Renal cortical epithelial cell (primary cell): Measurements from ENCODE around the gene MAGEA1. TPM values are rescaled to one million over a fixed set of nuclear protein-coding genes. Genes with fewer than 3 reads are reported as not detected.

Experiments used
- total RNA-seq: library from RNA; depleted of rRNA; stranded (reverse); fragments of >200 nt; gene quantifications from 2 replicates; pipeline ENCODE4 v1.2.3, GENCODE V29; 2014

MAGEA1 gene
- total RNA-seq, 1 donor from 2014 or later, result not detected

Other genes with a start within 250 kb of the MAGEA1 start
- not detected in 2 replicates for gene PNMA5, start 185.2 kb upstream of the MAGEA1 start, total RNA-seq
- 0.35 TPM in 1 of 2 replicates, not detected in the other for gene PNMA3, start 122.8 kb upstream of the MAGEA1 start, total RNA-seq
- 1.0 and 1.5 TPM in 2 replicates for gene PNMA6A, start 106.8 kb upstream of the MAGEA1 start, total RNA-seq
- not detected in 2 replicates for gene PNMA6F, start 142.5 kb downstream of the MAGEA1 start, total RNA-seq
- 4.3 and 9.5 TPM in 2 replicates for gene ZNF275, start 154.9 kb downstream of the MAGEA1 start, total RNA-seq
- 0.05 TPM in 1 of 2 replicates, not detected in the other for gene PNMA6E, start 222.1 kb downstream of the MAGEA1 start, total RNA-seq
- 0.35 and 4.6 TPM in 2 replicates for gene ZFP92, start 232.2 kb downstream of the MAGEA1 start, total RNA-seq